KG1 (cell line): ENCODE measurements around the gene MSTO1.
"Not testable (repeated sequence)": the region's sequence is repeated elsewhere in the genome, so short reads cannot be mapped to it uniquely, and the experiment has no call there.

ENCODE experiments used
- DNase-seq: peaks from one replicate; lab custom pipeline; 2025; lab: John Stamatoyannopoulos, UW

MSTO1 gene

DNA sequence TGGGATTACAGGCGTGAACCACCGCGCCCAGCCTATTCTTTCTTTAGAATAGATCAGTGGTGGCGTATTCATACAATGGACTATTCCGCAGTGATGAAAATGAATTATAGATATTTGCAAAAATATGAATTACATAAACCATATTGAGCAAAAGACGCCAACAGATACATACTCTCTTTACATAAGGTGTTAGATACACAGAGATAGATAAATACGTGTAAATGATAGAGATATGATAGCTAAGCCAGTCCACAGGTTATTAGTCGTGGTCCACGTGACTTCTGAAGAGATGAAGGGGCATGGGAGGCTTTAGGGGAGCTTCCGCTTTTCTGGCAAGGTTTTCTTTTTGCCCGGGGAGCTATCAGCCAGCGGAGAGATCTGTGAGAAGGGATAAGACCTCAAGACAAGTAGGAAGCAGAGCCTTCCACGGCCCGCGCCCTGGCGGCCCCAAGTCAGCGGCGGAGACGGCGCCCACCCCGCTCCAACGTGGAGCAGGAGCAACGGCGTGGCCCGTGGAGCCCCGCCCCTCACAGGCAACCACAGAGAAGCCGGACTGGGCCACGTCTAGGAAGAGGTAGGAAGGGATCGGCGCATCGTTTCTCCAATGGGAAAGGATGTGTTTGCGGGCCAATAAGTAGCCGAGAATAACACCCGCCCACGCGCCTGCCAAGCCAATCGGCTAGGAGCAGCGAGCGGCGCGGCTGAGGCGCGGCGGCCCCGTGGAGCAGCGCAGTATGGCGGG lies at the start of gene MSTO1:
Gene MSTO1 (plus strand): TSS at position 704 of the 742 bp plus-strand sequence. CDS start 31 bp downstream, at position 735.
- peak; percentile 90 for DNase-seq

DNA sequence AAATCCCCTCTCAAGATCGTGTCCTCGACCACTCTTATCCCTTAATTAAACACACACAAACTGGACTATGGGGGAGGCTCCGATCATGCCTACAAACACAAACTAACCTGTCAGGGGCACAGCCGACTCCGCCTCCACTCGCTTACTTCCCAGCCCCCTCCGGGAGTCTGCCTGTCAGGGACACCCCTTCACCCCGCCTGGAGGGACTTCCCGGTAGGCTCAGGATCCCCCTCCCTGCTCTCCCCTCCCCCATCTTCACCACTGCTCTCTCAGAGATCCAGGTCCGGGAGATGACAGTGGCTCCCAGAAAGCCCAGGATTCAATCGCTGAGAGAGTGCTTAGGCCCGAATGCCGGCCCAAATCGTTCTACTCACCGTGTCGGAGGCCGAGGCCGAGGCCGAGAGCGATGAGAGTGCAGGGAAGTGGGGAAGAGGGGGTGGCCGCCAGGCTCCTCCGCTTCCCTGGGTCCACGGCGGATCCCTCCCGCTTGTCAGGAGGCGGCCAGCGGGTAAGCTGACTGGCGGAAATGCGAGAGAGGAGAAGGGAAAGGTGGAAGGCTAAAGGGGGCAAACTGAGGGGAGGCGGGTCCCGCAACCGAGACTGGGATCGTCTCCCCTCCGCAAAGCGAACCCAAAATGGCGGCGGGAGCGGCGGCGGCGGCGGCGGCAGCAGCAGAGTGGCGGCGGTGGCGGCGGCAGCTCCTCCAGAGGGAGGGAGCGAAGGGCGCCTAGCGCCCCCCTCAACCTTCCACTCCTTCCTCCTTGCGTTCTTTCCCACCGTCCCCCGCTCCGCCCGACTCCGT lies 48.0 kb upstream of the MSTO1 start:
- DNase-seq: peak; percentile 11

DNA sequence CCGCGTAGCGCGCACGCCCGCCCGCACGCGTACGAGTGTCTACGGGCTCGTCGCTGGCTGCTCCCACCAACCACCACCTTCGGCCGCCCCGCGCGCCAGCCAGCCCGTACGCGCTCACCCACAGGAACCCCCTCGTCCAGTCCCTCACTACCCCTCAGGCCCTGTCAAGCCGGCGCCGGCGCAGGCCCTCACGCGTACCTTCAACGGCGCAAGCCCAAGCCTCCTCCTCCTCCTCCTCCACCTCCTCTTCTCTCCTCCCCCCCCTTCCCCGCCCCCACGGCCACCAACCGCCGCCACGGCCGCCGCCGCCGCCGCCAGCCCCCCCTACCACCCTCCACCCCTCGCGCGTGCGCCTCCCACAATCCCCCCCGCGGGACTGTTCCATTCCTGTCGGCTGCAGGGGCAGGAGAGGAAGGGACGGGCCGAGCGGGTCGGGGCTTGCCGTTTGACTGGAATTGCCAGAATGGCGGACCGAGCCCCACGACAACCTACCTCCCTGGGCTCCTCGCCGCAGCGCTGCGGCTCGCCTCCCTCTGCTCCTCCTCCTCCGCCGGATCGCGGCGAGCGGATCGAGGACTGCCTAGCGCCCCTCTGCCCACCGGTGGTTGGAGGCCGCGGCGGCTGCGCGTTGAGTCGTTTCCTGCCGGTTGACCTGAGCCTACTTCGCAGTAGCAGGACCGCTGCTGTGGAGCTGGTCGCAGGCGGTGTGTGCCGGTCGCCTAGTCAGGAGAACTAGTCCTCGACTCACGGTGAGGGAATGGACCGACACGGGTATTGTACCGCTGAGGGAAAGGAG lies 47.2 kb upstream of the MSTO1 start, which contains the start of gene ASH1L:
Gene ASH1L (minus strand): TSS at position 223 of the 796 bp plus-strand sequence. CDS start 41,284 bp downstream, outside the sequence.
- DNase-seq: peak; percentile 98

DNA sequence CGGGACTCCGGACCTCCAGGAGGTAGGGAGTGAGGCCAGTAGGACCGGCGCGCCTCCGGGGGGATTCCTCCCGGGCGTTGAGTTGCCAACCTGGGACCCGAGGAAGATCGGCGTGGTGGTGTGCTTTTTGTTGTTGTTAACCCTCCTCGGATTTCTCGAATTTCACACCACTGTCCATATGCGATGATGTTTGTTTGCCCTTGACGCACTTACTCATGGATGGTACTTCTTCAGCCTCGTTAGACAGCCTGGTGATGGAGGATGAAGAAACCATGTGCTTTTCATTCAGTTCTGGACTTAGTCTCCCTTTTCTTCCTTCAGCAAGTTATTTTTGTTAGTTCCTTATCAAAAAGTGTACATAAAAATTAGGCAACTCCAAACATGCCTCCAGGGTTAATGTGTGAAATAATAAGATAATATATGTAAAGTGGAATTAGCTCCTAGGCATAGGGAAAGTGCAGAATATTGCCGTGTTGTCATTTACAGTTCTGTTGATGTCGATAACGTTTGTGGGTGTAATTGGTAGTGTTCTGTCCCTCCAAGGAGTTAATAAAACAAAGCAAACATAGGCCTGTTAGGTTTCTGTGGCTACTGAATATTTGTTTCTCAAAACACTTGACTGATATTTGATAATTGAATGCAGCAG lies 46.5 kb upstream of the MSTO1 start:
- DNase-seq: not testable (repeated sequence)

DNA sequence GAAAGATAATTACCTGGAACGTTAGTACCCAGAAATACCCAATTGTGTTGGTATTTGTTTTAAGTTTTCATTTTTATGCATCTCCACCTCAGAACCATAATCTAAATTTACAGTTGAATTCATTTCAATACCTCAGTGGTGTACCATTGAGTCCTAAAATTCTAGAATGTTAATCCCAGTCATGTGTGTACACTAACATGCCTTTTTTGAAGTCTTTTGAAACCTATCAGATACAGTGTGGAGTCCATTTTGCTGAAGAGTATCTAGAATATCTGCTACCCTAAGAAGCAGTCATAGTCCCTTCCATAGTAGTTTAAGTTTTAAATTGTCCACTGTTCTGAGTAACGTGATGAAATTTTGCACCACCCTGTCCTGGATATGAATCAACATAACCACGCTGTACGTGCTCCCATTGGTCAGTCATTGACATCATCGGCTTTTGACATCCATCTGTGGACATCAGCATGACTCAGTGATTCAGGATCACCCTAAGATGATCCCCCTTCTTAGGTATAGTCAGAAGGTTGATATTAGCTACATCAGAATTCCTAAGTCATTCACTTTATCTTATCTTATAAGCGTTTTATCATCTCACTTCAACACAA lies 39.9 kb upstream of the MSTO1 start:
- DNase-seq: no peak

DNA sequence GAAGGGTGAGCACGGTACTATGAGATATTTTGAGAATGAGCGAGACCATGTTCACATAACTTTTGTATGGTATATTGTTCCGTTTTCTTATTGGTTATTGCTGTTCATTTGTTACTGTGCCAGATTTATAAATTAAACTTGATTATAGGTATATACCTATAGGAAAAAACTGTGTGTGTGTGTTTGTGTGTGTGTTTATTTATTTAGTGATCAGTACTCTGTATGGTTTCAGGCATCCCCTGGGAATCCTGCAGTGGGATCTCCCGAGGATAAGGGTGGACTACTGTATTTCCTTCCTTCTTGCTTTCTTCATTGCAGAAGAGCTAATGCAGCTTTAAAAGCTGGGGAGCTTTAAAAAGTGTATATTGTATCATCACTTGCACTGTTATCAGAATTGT lies 39.4 kb upstream of the MSTO1 start:
- no peak for DNase-seq

GRCh38 chr1:155574077-155574476 lies 35.9 kb upstream of the MSTO1 start:
- DNase-seq: no peak

DNA sequence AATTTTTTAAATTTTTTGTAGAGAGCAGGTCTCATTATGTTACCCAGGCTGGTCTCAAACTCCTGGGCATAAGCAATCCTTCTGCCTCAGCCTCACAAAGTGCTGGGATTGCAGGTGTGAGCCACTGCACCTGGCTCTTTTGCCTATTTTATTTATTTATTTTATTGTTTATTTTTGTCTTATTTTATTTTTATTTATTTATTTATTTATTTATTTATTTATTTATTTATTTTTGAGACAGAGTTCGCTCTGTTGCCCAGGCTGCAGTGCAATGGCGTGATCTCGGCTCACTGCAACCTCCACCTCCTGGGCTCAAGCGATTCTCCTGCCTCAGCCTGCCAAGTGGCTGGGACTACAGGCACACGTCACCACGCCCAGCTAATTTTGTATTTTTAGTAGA lies 34.4 kb upstream of the MSTO1 start:
- not testable (repeated sequence) for DNase-seq

GRCh38 chr1:155583846-155584245 lies 26.2 kb upstream of the MSTO1 start:
- DNase-seq: not testable (repeated sequence)

GRCh38 chr1:155589282-155589681 lies 20.7 kb upstream of the MSTO1 start:
- not testable (repeated sequence) for DNase-seq

GRCh38 chr1:155590516-155591247 lies 19.3 kb upstream of the MSTO1 start:
- DNase-seq: not testable (repeated sequence)

- peak; percentile 53 for DNase-seq
Observed at GRCh38 chr1:155591770-155592169, 18.2 kb upstream of the MSTO1 start.

- DNase-seq: not testable (repeated sequence)
Observed at GRCh38 chr1:155595877-155596474, 14.0 kb upstream of the MSTO1 start.

GRCh38 chr1:155596864-155597263 lies 13.2 kb upstream of the MSTO1 start:
- no peak for DNase-seq

DNA sequence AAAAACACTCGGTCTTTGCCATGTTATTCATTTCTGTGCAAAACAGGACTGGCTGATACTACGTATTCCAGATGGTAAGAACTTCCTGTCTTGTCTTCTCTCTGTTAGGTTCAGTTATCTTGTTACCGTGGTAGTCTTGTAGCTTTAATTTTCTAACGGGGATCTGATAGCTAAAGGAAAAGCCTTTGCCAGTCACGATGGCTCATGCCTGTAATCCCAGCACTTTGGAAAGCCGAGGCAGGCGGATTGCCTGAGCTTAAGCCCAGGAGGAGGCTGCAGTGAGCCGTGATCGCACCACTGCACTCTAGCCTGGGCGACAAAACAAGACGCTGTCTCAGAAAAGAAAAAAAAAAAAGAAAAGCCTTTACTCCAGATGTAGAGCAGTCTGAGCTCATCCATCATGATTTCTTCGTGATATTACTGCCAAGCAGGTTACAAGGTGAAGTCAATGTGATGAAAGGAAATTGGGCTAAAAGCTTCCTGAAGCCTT lies 11.1 kb upstream of the MSTO1 start:
- DNase-seq: no peak

DNA sequence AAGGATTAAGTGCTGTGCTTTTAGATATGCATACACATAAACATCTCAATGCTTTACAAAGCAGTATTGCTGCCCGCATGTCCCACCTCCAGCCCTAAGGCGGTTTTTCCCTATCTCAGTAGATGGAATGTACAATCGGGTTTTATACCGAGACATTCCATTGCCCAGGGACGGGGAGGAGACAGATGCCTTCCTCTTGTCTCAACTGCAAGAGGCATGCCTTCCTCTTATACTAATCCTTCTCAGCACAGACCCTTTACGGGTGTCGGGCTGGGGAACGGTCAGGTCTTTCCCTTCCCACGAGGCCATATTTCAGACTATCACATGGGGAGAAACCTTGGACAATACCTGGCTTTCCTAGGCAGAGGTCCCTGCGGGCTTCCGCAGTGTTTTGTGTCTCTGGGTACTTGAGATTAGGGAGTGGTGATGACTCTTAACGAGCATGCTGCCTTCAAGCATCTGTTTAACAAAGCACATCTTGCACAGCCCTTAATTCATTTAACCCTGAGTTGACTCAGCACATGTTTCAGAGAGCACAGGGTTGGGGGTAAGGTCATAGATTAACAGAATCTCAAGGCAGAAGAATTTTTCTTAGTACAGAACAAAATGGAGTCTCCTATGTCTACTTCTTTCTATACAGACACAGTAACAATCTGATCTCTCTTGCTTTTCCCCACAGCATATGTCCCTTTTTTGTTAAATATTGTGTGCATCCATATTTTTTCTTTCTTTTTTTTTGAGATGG lies 10.0 kb upstream of the MSTO1 start:
- not testable (repeated sequence) for DNase-seq

DNA sequence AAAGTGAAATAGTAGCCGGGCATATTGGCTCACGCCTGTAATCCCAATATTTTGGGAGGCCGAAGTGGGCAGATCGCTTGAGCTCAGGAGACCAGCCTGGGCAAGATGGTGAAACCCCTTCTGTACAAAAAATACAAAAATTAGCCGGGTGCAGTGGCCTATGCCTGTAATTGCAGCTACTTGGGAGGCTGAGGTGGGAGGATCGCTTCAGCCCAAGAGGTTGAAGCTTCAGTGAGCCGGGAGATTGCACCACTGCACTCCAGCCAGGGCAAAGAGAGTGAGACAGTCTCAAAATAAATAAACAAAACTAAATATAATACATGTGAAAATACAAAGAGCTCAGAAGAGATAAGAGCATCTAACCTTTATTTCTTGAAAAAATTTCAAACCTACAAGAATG lies 2.3 kb upstream of the MSTO1 start:
- DNase-seq: no peak

GRCh38 chr1:155608888-155609225 lies 1.2 kb upstream of the MSTO1 start:
- no peak for DNase-seq

- DNase-seq: not testable (repeated sequence)
Observed at GRCh38 chr1:155610257-155610647, 234 bp downstream of the MSTO1 start.
